HFF-Myc (cell line): ENCODE measurements around the gene MIF4GD.

ENCODE experiments used
- DNase-seq: peaks from one replicate; pipeline ENCODE4 v3.0.0-alpha.2; 2011; ENCODE audit warnings: low read depth; ENCODE audit errors: extremely low read depth
- H3K4me3 ChIP-seq: replicated peaks from 2 replicates; pipeline ENCODE4 v1.5.1; 2011; ENCODE audit warnings: low read depth, mild to moderate bottlenecking, control low read depth, low read length
- CTCF ChIP-seq: IDR thresholded peaks from 2 replicates; pipeline ENCODE4 v1.5.1; 2012; ENCODE audit warnings: mild to moderate bottlenecking, low read depth, low read length, control low read depth; ENCODE audit errors: missing control alignments

Gene MIF4GD

GRCh38 chr17:75315541-75316243 is 44.7 kb upstream of the MIF4GD start:
- DNase-seq: no peak
- no peak for TF ChIP-seq CTCF
- no peak overlapping the region for H3K4me3 ChIP-seq

DNA sequence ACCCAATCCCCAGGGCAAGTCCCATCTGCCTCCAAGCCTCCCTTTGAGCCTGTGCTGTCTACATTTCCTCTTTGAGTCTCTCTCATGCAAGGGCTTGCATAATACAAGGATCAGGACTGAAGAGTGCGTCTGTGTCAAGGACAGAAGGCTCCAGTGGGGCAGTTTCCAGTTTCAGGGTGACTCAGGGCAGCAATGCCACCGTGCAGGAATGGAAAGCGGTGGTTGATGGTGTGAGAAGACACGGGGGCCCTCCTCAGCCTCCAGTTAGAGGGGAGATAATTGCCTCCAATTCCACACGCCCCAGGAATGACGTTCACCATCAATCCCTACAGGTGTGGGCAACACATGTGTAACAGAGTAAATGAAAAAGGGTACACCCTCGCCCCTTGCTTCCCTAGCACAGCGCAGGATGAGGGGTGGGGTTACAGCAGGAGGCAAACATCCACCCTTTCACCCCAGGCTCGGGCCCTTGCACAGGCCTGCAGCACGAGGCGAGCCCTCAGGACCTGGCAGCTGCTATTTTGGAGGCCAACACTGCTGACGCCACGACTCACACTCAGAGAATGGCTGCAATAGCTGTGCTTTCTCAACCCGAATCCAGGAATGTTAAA is 43.0 kb upstream of the MIF4GD start:
- no peak overlapping the region for H3K4me3 ChIP-seq
- no peak for TF ChIP-seq CTCF
- DNase-seq: no peak

DNA sequence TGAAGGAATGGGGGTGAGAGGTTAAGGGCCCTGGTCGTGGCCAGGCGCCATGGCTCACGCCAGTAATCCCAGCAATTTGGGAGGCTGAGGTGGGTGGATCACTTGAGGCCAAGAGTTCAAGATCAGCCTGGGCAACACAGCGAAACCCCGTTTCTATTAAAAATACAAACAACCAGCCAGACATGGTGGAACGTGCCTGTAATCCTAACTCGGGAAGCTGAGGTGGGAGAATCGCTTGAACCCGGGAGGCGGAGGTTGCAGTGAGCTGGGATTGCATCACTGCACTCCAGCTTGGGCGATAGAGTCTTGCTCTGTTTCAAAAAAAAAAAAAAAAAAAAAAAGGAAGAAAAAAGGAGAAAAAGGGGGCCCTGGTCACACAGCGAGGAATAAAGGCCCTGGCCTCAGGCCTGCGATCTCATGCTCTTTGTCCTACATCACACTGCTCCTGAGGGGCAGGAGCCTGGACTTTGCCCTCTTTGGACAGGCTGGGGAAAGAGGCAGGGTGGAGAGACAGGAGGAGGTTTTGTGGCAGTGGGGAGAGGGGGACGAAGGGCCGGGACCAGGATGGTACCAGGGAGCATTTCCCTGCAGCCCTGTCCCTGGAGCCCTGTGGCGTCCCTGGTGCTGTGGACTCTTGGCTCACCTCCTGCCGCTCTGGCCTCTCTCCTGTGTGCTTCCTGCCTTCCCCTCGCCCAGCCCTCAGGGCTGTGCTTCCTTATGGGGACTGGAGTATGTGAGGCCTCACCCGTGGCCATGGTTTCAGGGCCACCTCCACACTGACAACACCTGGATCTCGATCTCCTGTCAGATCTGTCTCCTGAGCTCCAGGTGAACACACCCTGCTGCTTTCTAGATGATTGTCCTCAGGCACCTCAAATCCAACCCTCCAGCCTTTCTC is 38.0 kb upstream of the MIF4GD start:
- no peak for TF ChIP-seq CTCF
- no peak for DNase-seq

GRCh38 chr17:75307957-75308731 is 37.1 kb upstream of the MIF4GD start:
- no peak overlapping the region for H3K4me3 ChIP-seq
- no peak for TF ChIP-seq CTCF
- no peak for DNase-seq

More for the DNA sequence above, 38.0 kb upstream of the MIF4GD start:
- H3K4me3 ChIP-seq: no peak overlapping the region

DNA sequence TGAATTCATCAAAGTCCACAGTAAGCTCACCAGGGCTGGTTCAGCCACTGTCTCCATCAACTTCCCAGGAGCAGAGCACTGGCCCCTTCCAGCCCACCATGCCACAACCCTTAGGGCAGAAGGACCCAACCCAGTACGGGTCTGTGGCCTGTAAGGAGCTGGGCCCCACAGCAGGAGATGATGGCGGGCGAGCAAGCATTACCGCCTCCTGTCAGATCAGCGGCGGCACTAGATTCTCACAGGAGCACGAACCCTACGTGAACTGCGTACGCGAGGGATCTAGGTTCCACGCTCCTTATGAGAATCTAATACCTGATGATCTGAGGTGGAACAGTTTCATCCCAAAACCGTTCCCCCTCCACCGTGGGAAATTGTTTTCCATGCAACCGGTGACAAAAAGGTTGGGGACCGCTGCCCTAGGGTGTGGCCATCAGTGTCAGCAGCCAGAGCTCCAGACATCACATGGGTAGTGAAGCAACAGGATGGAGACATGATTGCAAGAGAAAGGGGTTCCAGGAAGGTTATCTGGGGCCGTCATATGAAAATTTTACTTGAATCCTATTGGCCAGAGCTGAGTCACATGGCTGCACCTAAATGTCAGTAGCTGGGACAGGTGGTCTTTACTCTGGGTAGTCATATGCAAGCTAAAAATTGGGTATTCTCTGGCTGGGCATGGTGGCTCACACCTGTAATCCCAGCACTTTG is 30.6 kb upstream of the MIF4GD start:
- no peak for DNase-seq
- TF ChIP-seq CTCF: no peak
- no peak overlapping the region for H3K4me3 ChIP-seq

GRCh38 chr17:75301049-75301448 is 30.0 kb upstream of the MIF4GD start:
- no peak overlapping the region for H3K4me3 ChIP-seq
- TF ChIP-seq CTCF: no peak
- no peak for DNase-seq
